Hepatocyte (in vitro differentiated cells): ENCODE results near the gene ARL15. TPM values are rescaled to one million over a fixed set of nuclear protein-coding genes. Genes with fewer than 3 reads are reported as not detected.

Experiments used
- DNase-seq: peaks from one replicate; pipeline ENCODE4 v3.0.0-alpha.2; 2016; ENCODE audit warnings: low spot score
- H2AFZ ChIP-seq: fragments of 200-600 bp; sonication (generic); 2 replicates; pipeline ENCODE4 v1.6.0; 2016; ENCODE audit warnings: antibody characterized with exemption, mild to moderate bottlenecking
- H3K27ac ChIP-seq: fragments of 200-600 bp; sonication (generic); 2 replicates; pipeline ENCODE4 v1.5.1; 2016; ENCODE audit warnings: mild to moderate bottlenecking
- H3K27me3 ChIP-seq: fragments of 200-600 bp; sonication (generic); 2 replicates; pipeline ENCODE4 v1.6.1; 2016
- H3K36me3 ChIP-seq: fragments of 200-600 bp; sonication (generic); replicated peaks from 2 replicates; pipeline ENCODE4 v1.5.1; 2016; ENCODE audit warnings: low read depth; ENCODE audit not compliant: insufficient read depth
- H3K4me1 ChIP-seq: fragments of 200-600 bp; sonication (generic); 2 replicates; pipeline ENCODE4 v1.5.1; 2016; ENCODE audit warnings: mild to moderate bottlenecking, moderate library complexity; ENCODE audit not compliant: insufficient read depth
- H3K4me2 ChIP-seq: fragments of 200-600 bp; sonication (generic); 2 replicates; pipeline ENCODE4 v1.6.0; 2016
- H3K4me3 ChIP-seq: fragments of 200-600 bp; sonication (generic); 2 replicates; pipeline ENCODE4 v1.5.1; 2016; ENCODE audit warnings: mild to moderate bottlenecking
- H3K79me2 ChIP-seq: fragments of 200-600 bp; sonication (generic); 2 replicates; pipeline ENCODE4 v1.6.0; 2017; ENCODE audit warnings: mild to moderate bottlenecking
- H3K9me2 ChIP-seq: fragments of 200-600 bp; sonication (generic); replicated peaks from 2 replicates; pipeline ENCODE4 v1.6.0; 2017; ENCODE audit warnings: mild to moderate bottlenecking; ENCODE audit not compliant: insufficient read depth
- H3K9me3 ChIP-seq: fragments of 200-600 bp; sonication (generic); 2 replicates; pipeline ENCODE4 v1.5.1; 2016; ENCODE audit warnings: low read depth, mild to moderate bottlenecking
- H4K20me1 ChIP-seq: fragments of 200-600 bp; sonication (generic); 2 replicates; pipeline ENCODE4 v1.6.0; 2016; ENCODE audit warnings: mild to moderate bottlenecking; ENCODE audit not compliant: insufficient read depth, poor library complexity, severe bottlenecking
- EZH2 ChIP-seq: fragments of 200-600 bp; sonication (generic); IDR thresholded peaks from 2 replicates; pipeline ENCODE4 v1.6.1; 2016; ENCODE audit warnings: antibody characterized with exemption, mild to moderate bottlenecking, borderline replicate concordance
- EZH2phosphoT487 ChIP-seq: fragments of 200-600 bp; sonication (generic); IDR thresholded peaks from one replicate; pipeline ENCODE4 v1.6.1; 2018; ENCODE audit warnings: antibody characterized with exemption, mild to moderate bottlenecking, low read depth, moderate library complexity; ENCODE audit not compliant: unreplicated experiment, severe bottlenecking
- WGBS: methylation state at CpG from one replicate; pipeline ENCODE4 v1.1.6; 2016; ENCODE audit warnings: low lambda C conversion rate; ENCODE audit errors: missing lambda C conversion rate; 5-methylcytosine and 5-hydroxymethylcytosine counted together
- polyA plus RNA-seq: library from polyadenylated mRNA; unstranded; fragments of >200 nt; fragmentation: Nextera tagmentation; extraction: Ambion mirVana; gene quantifications from 2 replicates; pipeline ENCODE4 v1.2.1, GENCODE V29; 2016
- total RNA-seq: library from RNA; depleted of rRNA; stranded (reverse); fragments of >200 nt; gene quantifications from 2 replicates; pipeline ENCODE4 v1.2.3, GENCODE V29; 2014
- TF ChIP-seq, protein P1 (sequence below): fragments of 200-600 bp; sonication (generic); IDR thresholded peaks from 2 replicates; pipeline ENCODE4 v1.5.1; 2016; ENCODE audit warnings: antibody characterized with exemption, mild to moderate bottlenecking; ENCODE audit not compliant: poor library complexity

ARL15 gene
- total and polyA plus RNA-seq, 2 experiments from 2014 or later: 13.3 to 66.3 TPM

- no peak for TF ChIP-seq EZH2phosphoT487
- TF ChIP-seq, protein P1, sequence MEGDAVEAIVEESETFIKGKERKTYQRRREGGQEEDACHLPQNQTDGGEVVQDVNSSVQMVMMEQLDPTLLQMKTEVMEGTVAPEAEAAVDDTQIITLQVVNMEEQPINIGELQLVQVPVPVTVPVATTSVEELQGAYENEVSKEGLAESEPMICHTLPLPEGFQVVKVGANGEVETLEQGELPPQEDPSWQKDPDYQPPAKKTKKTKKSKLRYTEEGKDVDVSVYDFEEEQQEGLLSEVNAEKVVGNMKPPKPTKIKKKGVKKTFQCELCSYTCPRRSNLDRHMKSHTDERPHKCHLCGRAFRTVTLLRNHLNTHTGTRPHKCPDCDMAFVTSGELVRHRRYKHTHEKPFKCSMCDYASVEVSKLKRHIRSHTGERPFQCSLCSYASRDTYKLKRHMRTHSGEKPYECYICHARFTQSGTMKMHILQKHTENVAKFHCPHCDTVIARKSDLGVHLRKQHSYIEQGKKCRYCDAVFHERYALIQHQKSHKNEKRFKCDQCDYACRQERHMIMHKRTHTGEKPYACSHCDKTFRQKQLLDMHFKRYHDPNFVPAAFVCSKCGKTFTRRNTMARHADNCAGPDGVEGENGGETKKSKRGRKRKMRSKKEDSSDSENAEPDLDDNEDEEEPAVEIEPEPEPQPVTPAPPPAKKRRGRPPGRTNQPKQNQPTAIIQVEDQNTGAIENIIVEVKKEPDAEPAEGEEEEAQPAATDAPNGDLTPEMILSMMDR: no peak
- TF ChIP-seq EZH2: no peak
- Histone ChIP-seq H3K9me2 (no peaks in the 10 kb centered on the region), H3K4me3 (no peak overlapping the region), H3K36me3 (no peaks in the 10 kb centered on the region), H3K27me3 (no peaks in the 10 kb centered on the region), H3K27ac (no peak overlapping the region), H3K4me1 (no peaks in the 10 kb centered on the region), H4K20me1 (no peaks in the 10 kb centered on the region), H3K9me3 (no peaks in the 10 kb centered on the region), H3K4me2 (no peak overlapping the region), H3K79me2 (no peaks in the 10 kb centered on the region), H2AFZ (no peak overlapping the region)
- WGBS: 72% methylated on average over 4 of the region's 4 CpGs
- no peak for DNase-seq
Measured at GRCh38 chr5:53948598-53948997, 361.8 kb downstream of the ARL15 start.

DNA sequence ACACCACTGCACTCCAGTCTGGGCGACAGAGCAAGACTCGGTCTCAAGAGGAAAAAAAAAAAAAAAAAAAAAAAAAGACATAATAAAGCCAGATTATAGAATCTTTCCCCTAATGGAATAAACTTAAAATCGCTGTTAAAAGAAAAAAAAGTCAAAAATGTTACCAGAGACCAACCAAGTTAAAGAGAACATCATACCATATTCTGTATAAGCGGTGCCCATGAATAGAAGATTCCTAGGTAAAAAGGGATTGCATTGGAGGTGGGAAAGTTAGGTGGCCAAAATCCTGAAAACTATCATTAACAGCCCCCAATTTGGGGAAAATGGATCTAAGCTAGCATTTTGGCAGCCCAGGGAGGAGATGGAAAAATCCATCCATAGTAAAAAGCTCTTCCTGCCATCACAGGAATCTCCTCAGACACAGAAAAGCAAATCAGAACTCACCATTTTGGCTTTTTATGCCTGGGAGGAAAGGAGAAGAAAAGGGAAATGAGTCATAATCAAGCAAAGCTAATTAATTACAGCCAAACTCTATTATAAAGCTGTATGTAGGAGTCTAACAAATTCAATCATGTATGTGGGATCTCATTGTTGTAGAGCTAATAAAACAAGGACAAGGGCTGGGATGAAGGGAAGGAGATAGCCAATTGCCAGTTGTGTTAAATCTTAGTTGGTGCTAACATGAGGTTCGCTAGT lies 363.8 kb downstream of the ARL15 start:
- H3K27me3 ChIP-seq: no peaks in the 10 kb centered on the region
- H3K27ac ChIP-seq: no peak overlapping the region
- no peaks in the 10 kb centered on the region for H3K9me3 ChIP-seq
- 93% methylated on average over 5 of the region's 5 CpGs for WGBS
- H3K4me3 ChIP-seq: no peak overlapping the region
- H3K79me2 ChIP-seq: no peaks in the 10 kb centered on the region
- no peak for DNase-seq
- no peaks in the 10 kb centered on the region for H3K36me3 ChIP-seq
- H3K9me2 ChIP-seq: no peaks in the 10 kb centered on the region
- H2AFZ ChIP-seq: no peak overlapping the region
- H3K4me1 ChIP-seq: no peaks in the 10 kb centered on the region
- no peak overlapping the region for H3K4me2 ChIP-seq
- no peak for TF ChIP-seq EZH2phosphoT487
- TF ChIP-seq, protein P1: no peak
- TF ChIP-seq EZH2: no peak
- H4K20me1 ChIP-seq: no peaks in the 10 kb centered on the region

DNA sequence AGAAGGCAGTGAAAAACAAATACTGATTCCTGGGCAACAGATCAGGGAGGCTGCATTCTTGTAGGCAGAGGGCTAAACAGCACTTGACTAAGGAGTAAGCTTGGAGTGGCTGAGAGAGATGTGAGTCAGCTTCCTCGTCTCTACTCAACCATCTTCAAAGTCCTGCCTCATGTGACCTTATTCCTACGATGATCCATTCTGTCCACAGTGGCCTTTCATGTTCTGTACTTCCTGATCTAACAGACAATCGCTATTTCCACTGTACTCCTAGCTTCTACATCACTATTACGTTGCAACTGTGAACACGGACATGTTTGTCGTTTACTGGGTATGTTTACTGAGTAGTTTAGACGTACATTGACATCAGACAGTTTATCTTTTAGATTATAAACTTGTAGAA lies 365.4 kb downstream of the ARL15 start:
- H4K20me1 ChIP-seq: no peaks in the 10 kb centered on the region
- H3K4me1 ChIP-seq: no peaks in the 10 kb centered on the region
- WGBS: 61% methylated on average over 7 of the region's 7 CpGs
- DNase-seq: peak; percentile 37
- H3K4me2 ChIP-seq: no peak overlapping the region
- no peak overlapping the region for H3K27ac ChIP-seq
- no peaks in the 10 kb centered on the region for H3K27me3 ChIP-seq
- no peaks in the 10 kb centered on the region for H3K36me3 ChIP-seq
- H3K9me2 ChIP-seq: no peaks in the 10 kb centered on the region
- H3K9me3 ChIP-seq: no peaks in the 10 kb centered on the region
- TF ChIP-seq, protein P1: no peak
- TF ChIP-seq EZH2phosphoT487 (no peak), EZH2 (no peak)
- H2AFZ ChIP-seq: no peak overlapping the region
- H3K4me3 ChIP-seq: no peak overlapping the region
- H3K79me2 ChIP-seq: no peaks in the 10 kb centered on the region
